DND-41 (cell line): Measurements from ENCODE around the gene SMIM29.

Source experiments
- ATAC-seq: fragments of 200-7000 bp; cut with Tn5 transposase; 3 replicates; pipeline ENCODE4 v1.9.1; 2021; ENCODE audit warnings: low read depth; ENCODE audit not compliant: insufficient read depth
- DNase-seq: peaks from one replicate; pipeline ENCODE4 v3.0.0-alpha.2; 2020
- H2AFZ ChIP-seq: 2 replicates; pipeline ENCODE4 v1.6.0; 2012; ENCODE audit warnings: low read depth, low read length
- H3K27ac ChIP-seq: 2 replicates; pipeline ENCODE4 v1.5.1; 2012; ENCODE audit warnings: low read length, inconsistent platforms
- H3K27me3 ChIP-seq: fragments of 200-600 bp; sonication (generic); 2 replicates; pipeline ENCODE4 v1.6.0; 2012; ENCODE audit warnings: low read length, mild to moderate bottlenecking, inconsistent platforms; ENCODE audit not compliant: insufficient read depth, poor library complexity
- H3K36me3 ChIP-seq: 2 replicates; pipeline ENCODE4 v1.5.1; 2012; ENCODE audit warnings: low read length, inconsistent platforms; ENCODE audit not compliant: insufficient read depth
- H3K4me1 ChIP-seq: 2 replicates; pipeline ENCODE4 v1.5.1; 2012; ENCODE audit warnings: mild to moderate bottlenecking, low read length; ENCODE audit not compliant: insufficient read depth
- H3K4me2 ChIP-seq: 2 replicates; pipeline ENCODE4 v1.6.0; 2012; ENCODE audit warnings: mild to moderate bottlenecking, moderate library complexity, low read length, inconsistent platforms; ENCODE audit not compliant: insufficient read depth
- H3K4me3 ChIP-seq, 2 experiments: fragments of 200-600 bp in 1 of 2; shearing (Covaris generic) in 1 of 2; 2 replicates each; pipeline ENCODE4 v1.5.1; 2012 to 2016; ENCODE audit warnings: inconsistent platforms in 2 of 2, low read length in 2 of 2, mild to moderate bottlenecking in 2 of 2, low read depth in 1 of 2, moderate library complexity in 1 of 2
- H3K79me2 ChIP-seq: 2 replicates; pipeline ENCODE4 v1.6.0; 2012; ENCODE audit warnings: low read length, inconsistent platforms; ENCODE audit not compliant: insufficient read depth
- H3K9ac ChIP-seq: 2 replicates; pipeline ENCODE4 v1.6.0; 2012; ENCODE audit warnings: low read depth, mild to moderate bottlenecking, inconsistent platforms, low read length, moderate library complexity
- H3K9me3 ChIP-seq: 2 replicates; pipeline ENCODE4 v1.5.1; 2012; ENCODE audit warnings: low read length, moderate library complexity, mild to moderate bottlenecking, inconsistent platforms; ENCODE audit not compliant: insufficient read depth, severe bottlenecking
- H4K20me1 ChIP-seq: 2 replicates; pipeline ENCODE4 v1.6.0; 2012; ENCODE audit warnings: low read length; ENCODE audit not compliant: insufficient read depth
- CTCF ChIP-seq: IDR thresholded peaks from 2 replicates; pipeline ENCODE4 v1.5.1; 2012; ENCODE audit warnings: borderline replicate concordance, low read length, moderate library complexity, mild to moderate bottlenecking; ENCODE audit not compliant: poor library complexity, severe bottlenecking; ENCODE audit errors: extremely low read depth
- EZH2 ChIP-seq: IDR thresholded peaks from 3 replicates; pipeline ENCODE4 v1.6.1; 2012; ENCODE audit warnings: borderline replicate concordance, low read depth, mild to moderate bottlenecking, moderate library complexity, low read length, inconsistent platforms; ENCODE audit not compliant: severe bottlenecking

The SMIM29 gene

GRCh38 chr6:34243131-34243771 lies 5.6 kb downstream of the SMIM29 start:
- Histone ChIP-seq H3K9me3 (no peaks in the 10 kb centered on the region), H3K4me1 (peaks cover 45% of the 10 kb centered on the region), H3K4me3 (no peak overlapping the region), H3K27ac (no peak overlapping the region; the same call in 1 of the 2 replicates), H2AFZ (no peak overlapping the region), H3K27me3 (no peaks in the 10 kb centered on the region), H3K9ac (no peak overlapping the region), H4K20me1 (peaks cover 70% of the 10 kb centered on the region), H3K79me2 (peaks cover 51% of the 10 kb centered on the region), H3K36me3 (peaks cover 77% of the 10 kb centered on the region), H3K4me2 (no peak overlapping the region)
- DNase-seq: no peak
- TF ChIP-seq EZH2 (no peak), CTCF (no peak)
- ATAC-seq: no peak

GRCh38 chr6:34242252-34243130 lies 6.3 kb downstream of the SMIM29 start:
- no peak overlapping the region for H3K4me3 ChIP-seq
- H2AFZ ChIP-seq: no peak overlapping the region
- H3K36me3 ChIP-seq: peaks cover 79% of the 10 kb centered on the region
- H3K9ac ChIP-seq: no peak overlapping the region
- DNase-seq: no peak
- no peak overlapping the region; the same call in 1 of the 2 replicates for H3K4me2 ChIP-seq
- H3K4me1 ChIP-seq: peaks cover 40% of the 10 kb centered on the region
- TF ChIP-seq EZH2: no peak
- TF ChIP-seq CTCF: no peak
- peaks cover 57% of the 10 kb centered on the region for H3K79me2 ChIP-seq
- H3K27me3 ChIP-seq: no peaks in the 10 kb centered on the region
- no peaks in the 10 kb centered on the region for H3K9me3 ChIP-seq
- peaks cover 65% of the 10 kb centered on the region for H4K20me1 ChIP-seq
- H3K27ac ChIP-seq: no peak overlapping the region; the same call in 1 of the 2 replicates
- no peak for ATAC-seq

- TF ChIP-seq EZH2 (no peak), CTCF (no peak)
- ATAC-seq (no peak), DNase-seq (no peak)
- H4K20me1 ChIP-seq: peaks cover 59% of the 10 kb centered on the region
- no peak overlapping the region for H3K4me2 ChIP-seq
- peaks cover 79% of the 10 kb centered on the region for H3K36me3 ChIP-seq
- H3K9ac ChIP-seq: no peak overlapping the region
- H3K9me3 ChIP-seq: no peaks in the 10 kb centered on the region
- H3K27me3 ChIP-seq: no peaks in the 10 kb centered on the region
- no peak overlapping the region for H2AFZ ChIP-seq
- peaks cover 35% of the 10 kb centered on the region for H3K4me1 ChIP-seq
- no peak overlapping the region for H3K4me3 ChIP-seq
- H3K79me2 ChIP-seq: peaks cover 62% of the 10 kb centered on the region
- no peak overlapping the region for H3K27ac ChIP-seq
These were observed 7.2 kb downstream of the SMIM29 start for GRCh38 chr6:34241351-34242215.
